ENCODE data around the gene AUTS2.

AUTS2 gene

GRCh38 chr7:69723663-69724062 is 125.4 kb downstream of the AUTS2 start:
- no peak for DNase-seq

GRCh38 chr7:69728304-69728703 is 130.0 kb downstream of the AUTS2 start:
- no peak for DNase-seq

GRCh38 chr7:69732203-69732602 is 133.9 kb downstream of the AUTS2 start:
- DNase-seq: no peak

GRCh38 chr7:69735582-69735981 is 137.3 kb downstream of the AUTS2 start:
- no peak for DNase-seq

- DNase-seq: no peak
Observed at GRCh38 chr7:69736126-69736810, 138.0 kb downstream of the AUTS2 start.

- no peak for DNase-seq
Observed at GRCh38 chr7:69738396-69738951, 140.2 kb downstream of the AUTS2 start.

GRCh38 chr7:69739190-69739589 is 140.9 kb downstream of the AUTS2 start:
- no peak for DNase-seq

- peak; percentile 5 to 39 (median 16) for DNase-seq
Observed at GRCh38 chr7:69739931-69740431, 141.7 kb downstream of the AUTS2 start.

GRCh38 chr7:69742237-69742636 is 144.0 kb downstream of the AUTS2 start:
- DNase-seq: no peak

- no peak for DNase-seq
Observed at GRCh38 chr7:69743436-69743835, 145.2 kb downstream of the AUTS2 start.

GRCh38 chr7:69744026-69744425 is 145.8 kb downstream of the AUTS2 start:
- no peak for DNase-seq

GRCh38 chr7:69746383-69746782 is 148.1 kb downstream of the AUTS2 start:
- no peak for DNase-seq

GRCh38 chr7:69747144-69747543 is 148.9 kb downstream of the AUTS2 start:
- DNase-seq: no peak

- no peak for DNase-seq
Observed at GRCh38 chr7:69748530-69748929, 150.3 kb downstream of the AUTS2 start.

GRCh38 chr7:69749372-69749979 is 151.2 kb downstream of the AUTS2 start:
- DNase-seq: no peak

GRCh38 chr7:69749994-69750393 is 151.7 kb downstream of the AUTS2 start:
- no peak for DNase-seq

- DNase-seq: no peak
Observed at GRCh38 chr7:69751026-69751425, 152.8 kb downstream of the AUTS2 start.

- no peak for DNase-seq
Observed at GRCh38 chr7:69753981-69754380, 155.7 kb downstream of the AUTS2 start.

GRCh38 chr7:69754476-69754875 is 156.2 kb downstream of the AUTS2 start:
- no peak for DNase-seq

- DNase-seq: no peak
Observed at GRCh38 chr7:69756235-69756634, 158.0 kb downstream of the AUTS2 start.

- DNase-seq: no peak
Observed at GRCh38 chr7:69757528-69757927, 159.3 kb downstream of the AUTS2 start.

- no peak for DNase-seq
Observed at GRCh38 chr7:69757981-69758430, 159.7 kb downstream of the AUTS2 start.

- no peak for DNase-seq
Observed at GRCh38 chr7:69759373-69759772, 161.1 kb downstream of the AUTS2 start.
